Caco-2 (cell line): ENCODE measurements around the gene FRS2. TPM values are rescaled to one million over a fixed set of nuclear protein-coding genes. Genes with fewer than 3 reads are reported as not detected.
A peak's percentile ranks its signal among the peaks of the same experiment; 100 is the strongest.

Experiments used
- BruUV-seq: library from RNA; stranded (reverse); fragments of 400-500 nt; replicated peaks from 2 replicates; lab custom pipeline; 2021; lab: Mats Ljungman, UMichigan
- CTCF ChIA-PET: fragments of 300-600 bp; sonication (Branson Sonifier 250); formaldehyde crosslinking; loops from one replicate; lab custom pipeline; 2022; ENCODE audit warnings: antibody characterized with exemption; lab: Charles Lee
- POLR2A ChIA-PET: fragments of 300-600 bp; sonication (Branson Sonifier 250); formaldehyde crosslinking; loops from one replicate; lab custom pipeline; 2022; ENCODE audit warnings: antibody characterized with exemption; lab: Charles Lee
- DNase-seq, 2 experiments: peaks; one replicate each; pipeline versions ENCODE4 v3.0.0 to v3.0.0-alpha.2; 2020 to 2022
- H3K27me3 ChIP-seq: replicated peaks from 2 replicates; pipeline ENCODE4 v1.6.0; 2011; ENCODE audit warnings: low read length; ENCODE audit not compliant: control insufficient read depth, insufficient read depth
- H3K36me3 ChIP-seq: 2 replicates; pipeline ENCODE4 v1.5.1; 2011; ENCODE audit warnings: low read length; ENCODE audit not compliant: control insufficient read depth, insufficient read depth
- H3K4me1 ChIP-seq: fragments of 250-450 bp; sonication (Bioruptor Pico); 2 replicates; pipeline ENCODE4 v1.5.1; 2020; ENCODE audit warnings: mild to moderate bottlenecking
- H3K4me3 ChIP-seq: 2 replicates; pipeline ENCODE4 v1.5.1; 2011; ENCODE audit warnings: low read depth, mild to moderate bottlenecking, control low read depth, low read length
- H3K9me3 ChIP-seq: fragments of 250-450 bp; sonication (Bioruptor Pico); 2 replicates; pipeline ENCODE4 v1.5.1; 2020; ENCODE audit warnings: mild to moderate bottlenecking, moderate library complexity
- H3K27ac Mint-ChIP-seq: one replicate; pipeline ENCODE4 v1.8.0; 2022; ENCODE audit warnings: mixed read lengths; ENCODE audit not compliant: unreplicated experiment
- H3K27me3 Mint-ChIP-seq: one replicate; pipeline ENCODE4 v1.8.0; 2022; ENCODE audit warnings: mixed read lengths; ENCODE audit not compliant: insufficient read depth, unreplicated experiment
- H3K36me3 Mint-ChIP-seq: one replicate; pipeline ENCODE4 v1.8.0; 2022; ENCODE audit warnings: mild to moderate bottlenecking, mixed read lengths; ENCODE audit not compliant: insufficient read depth, unreplicated experiment
- H3K4me1 Mint-ChIP-seq: one replicate; pipeline ENCODE4 v1.8.0; 2022; ENCODE audit warnings: low read depth, mixed read lengths; ENCODE audit not compliant: unreplicated experiment
- H3K4me3 Mint-ChIP-seq: one replicate; pipeline ENCODE4 v1.8.0; 2022; ENCODE audit warnings: mild to moderate bottlenecking, moderate library complexity, mixed read lengths; ENCODE audit not compliant: unreplicated experiment
- H3K9me3 Mint-ChIP-seq: one replicate; pipeline ENCODE4 v1.8.0; 2022; ENCODE audit warnings: mixed read lengths; ENCODE audit not compliant: unreplicated experiment
- CTCF ChIP-seq, 2 experiments: fragments of 200-600 bp in 1 of 2; IDR thresholded peaks; 1 replicate in 1 of 2; 2 replicates in 1 of 2; pipeline versions ENCODE4 v1.5.1 to v1.8.0; 2011 to 2022; ENCODE audit warnings: antibody characterized with exemption in 1 of 2, control low read depth in 1 of 2, inconsistent platforms in 1 of 2, low read depth in 1 of 2, low read length in 1 of 2, mild to moderate bottlenecking in 1 of 2, moderate library complexity in 1 of 2; ENCODE audit not compliant: insufficient read depth in 1 of 2, severe bottlenecking in 1 of 2, unreplicated experiment in 1 of 2
- intact Hi-C: fragments of 100-400 bp; cut with micrococcal nuclease; formaldehyde crosslinking; loops from one replicate; pipeline ENCODE4 v1.10.0; 2022; ENCODE audit not compliant: unreplicated experiment
- total RNA-seq: library from RNA; stranded (reverse); gene quantifications from 2 replicates; pipeline ENCODE4 v1.2.3, GENCODE V29; 2022

Gene FRS2
- total RNA-seq, 1 experiment from 2014 or later: 82.3 TPM

- intact Hi-C loops: no loop called here
- no peaks in the 10 kb centered on the region for H3K36me3 ChIP-seq
- ChIA-PET CTCF (interaction anchor here (1.2 kb wide), 2 partner anchors 149 to 178 kb away, joined by 4 read pairs; no protein-coding TSS in a partner anchor), POLR2A (no interaction called here)
- no peak overlapping the region for H3K4me3 Mint-ChIP-seq
- H3K4me1 Mint-ChIP-seq: peaks cover 27% of the 10 kb centered on the region
- DNase-seq: no peak
- H3K36me3 Mint-ChIP-seq: peaks cover 46% of the 10 kb centered on the region
- BruUV-seq: no TSS peak
- no peaks in the 10 kb centered on the region for H3K9me3 ChIP-seq
- no peaks in the 10 kb centered on the region for H3K27me3 Mint-ChIP-seq
- no peak overlapping the region for H3K27ac Mint-ChIP-seq
- H3K9me3 Mint-ChIP-seq: no peaks in the 10 kb centered on the region
- no peaks in the 10 kb centered on the region for H3K27me3 ChIP-seq
- H3K4me3 ChIP-seq: no peak overlapping the region
- peaks cover 13% of the 10 kb centered on the region for H3K4me1 ChIP-seq
- TF ChIP-seq CTCF (IDR thresholded peaks at IDR 0.05; ENCODE audit: insufficient read depth in 1 of 2, low read depth in 1 of 2, low read length in 1 of 2, severe bottlenecking in 1 of 2, unreplicated experiment in 1 of 2): peak in 1 of 2 experiments; percentile 37
Observed at GRCh38 chr12:69566603-69567002, 96.4 kb downstream of the FRS2 start.

GRCh38 chr12:69569236-69569635 lies 99.0 kb downstream of the FRS2 start:
- ChIA-PET CTCF (interaction anchor here (1.5 kb wide), 1 partner anchor 35 kb away, joined by 3 read pairs; no protein-coding TSS in a partner anchor), POLR2A (no interaction called here)
- no peaks in the 10 kb centered on the region for H3K9me3 ChIP-seq
- DNase-seq: no peak
- H3K27me3 ChIP-seq: no peaks in the 10 kb centered on the region
- Mint-ChIP-seq H3K4me3 (no peak overlapping the region), H3K27me3 (no peaks in the 10 kb centered on the region), H3K27ac (no peak overlapping the region), H3K4me1 (peaks cover 27% of the 10 kb centered on the region), H3K9me3 (no peaks in the 10 kb centered on the region), H3K36me3 (peaks cover 70% of the 10 kb centered on the region)
- peaks cover 2% of the 10 kb centered on the region; the same call in 1 of the 2 replicates for H3K36me3 ChIP-seq
- intact Hi-C loops: no loop called here
- no TSS peak for BruUV-seq
- H3K4me1 ChIP-seq: peaks cover 13% of the 10 kb centered on the region
- H3K4me3 ChIP-seq: no peak overlapping the region
- no peak for TF ChIP-seq CTCF (IDR thresholded peaks at IDR 0.05; ENCODE audit: insufficient read depth in 1 of 2, low read depth in 1 of 2, low read length in 1 of 2, severe bottlenecking in 1 of 2, unreplicated experiment in 1 of 2)

- no peak overlapping the region for H3K4me3 Mint-ChIP-seq
- POLR2A ChIA-PET: no interaction called here
Observed at GRCh38 chr12:69570000-69570516, 99.9 kb downstream of the FRS2 start.

More at GRCh38 chr12:69570000-69570516, 99.9 kb downstream of the FRS2 start:
- H3K36me3 ChIP-seq: peaks cover 5% of the 10 kb centered on the region
- Mint-ChIP-seq H3K36me3 (peaks cover 78% of the 10 kb centered on the region), H3K4me1 (peaks cover 27% of the 10 kb centered on the region), H3K27ac (no peak overlapping the region), H3K9me3 (no peaks in the 10 kb centered on the region), H3K27me3 (no peaks in the 10 kb centered on the region)
- CTCF ChIA-PET: interaction anchor here (0.9 to 1.8 kb wide), 6 partner anchors 10 to 213 kb away, joined by 3 to 12 read pairs (median 5); partner anchors contain the start of gene FRS2
- H3K9me3 ChIP-seq: no peaks in the 10 kb centered on the region
- no peak for TF ChIP-seq CTCF (IDR thresholded peaks at IDR 0.05; ENCODE audit: insufficient read depth in 1 of 2, low read depth in 1 of 2, low read length in 1 of 2, severe bottlenecking in 1 of 2, unreplicated experiment in 1 of 2)
- no peaks in the 10 kb centered on the region for H3K27me3 ChIP-seq
- no peak overlapping the region for H3K4me3 ChIP-seq
- intact Hi-C loops: loop anchor here (1.0 to 2.0 kb wide), 3 partner anchors 99 to 182 kb away; partner anchors contain the start of gene FRS2
- no TSS peak for BruUV-seq
- peaks cover 13% of the 10 kb centered on the region for H3K4me1 ChIP-seq
- DNase-seq: no peak
